DMS153 treated with DMSO at 0.1 percent for 48 hours (cell line): Measurements from ENCODE around the gene MYO1G.
"Not testable (repeated sequence)": the region's sequence is repeated elsewhere in the genome, so short reads cannot be mapped to it uniquely, and the experiment has no call there.

ENCODE experiments used
- DNase-seq: peaks from one replicate; lab custom pipeline; 2025; ENCODE audit not compliant: unreplicated experiment; lab: John Stamatoyannopoulos, UW

MYO1G gene

DNA sequence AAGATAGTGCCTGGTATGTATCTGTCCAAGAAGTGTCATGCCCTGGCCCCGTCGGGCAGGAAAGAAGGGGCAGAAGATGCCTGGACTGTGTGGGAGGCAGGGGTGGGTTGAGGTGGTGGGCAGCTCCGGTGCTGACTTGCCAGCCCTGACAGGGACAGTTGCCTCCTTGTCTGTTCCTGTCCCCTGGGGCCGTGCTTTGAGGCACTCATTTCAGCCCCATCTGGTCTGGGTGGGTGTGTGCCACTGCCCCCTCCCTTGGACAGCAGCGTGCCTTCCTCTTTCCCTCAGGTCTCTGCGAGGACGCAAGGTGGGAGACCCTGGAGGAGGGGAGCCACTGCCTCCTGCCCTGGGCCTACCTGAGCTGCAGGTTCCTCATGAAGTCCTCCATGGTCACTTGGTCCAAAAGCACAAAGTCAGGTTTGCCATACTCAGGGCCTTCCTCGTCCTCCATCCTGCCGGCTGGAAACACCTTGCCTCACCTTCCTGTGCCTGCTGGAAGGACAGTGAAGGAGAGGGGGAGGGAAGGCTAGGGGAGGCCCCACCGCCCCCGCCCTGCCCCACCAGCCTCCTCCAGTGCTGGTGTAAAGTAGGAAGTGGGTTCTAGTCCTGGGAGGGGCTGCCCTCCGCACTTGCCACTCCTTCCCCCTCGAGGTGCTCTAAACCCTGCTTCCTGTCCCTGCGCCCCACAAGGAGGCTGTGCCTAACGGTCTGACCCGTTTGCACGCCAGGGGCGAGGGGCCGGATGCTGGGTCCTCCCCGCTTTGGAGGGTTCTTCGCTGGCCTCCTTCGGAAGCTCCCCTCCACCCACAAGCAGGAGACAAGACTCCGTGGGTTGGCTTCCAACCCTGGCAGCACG, at the start of gene MYO1G:
Gene MYO1G, minus strand, starts transcription at position 505 of the 856 bp plus-strand sequence. Its CDS starts 54 bp downstream, at position 451.
- no peak for DNase-seq

- no peak for DNase-seq
Observed at GRCh38 chr7:45028138-45028919, 49.5 kb upstream of the MYO1G start.

GRCh38 chr7:45027774-45028114, 48.9 kb upstream of the MYO1G start:
- no peak for DNase-seq

GRCh38 chr7:45026984-45027773, 48.4 kb upstream of the MYO1G start:
- no peak for DNase-seq

GRCh38 chr7:45026013-45026412, 47.2 kb upstream of the MYO1G start:
- DNase-seq = no peak

DNA sequence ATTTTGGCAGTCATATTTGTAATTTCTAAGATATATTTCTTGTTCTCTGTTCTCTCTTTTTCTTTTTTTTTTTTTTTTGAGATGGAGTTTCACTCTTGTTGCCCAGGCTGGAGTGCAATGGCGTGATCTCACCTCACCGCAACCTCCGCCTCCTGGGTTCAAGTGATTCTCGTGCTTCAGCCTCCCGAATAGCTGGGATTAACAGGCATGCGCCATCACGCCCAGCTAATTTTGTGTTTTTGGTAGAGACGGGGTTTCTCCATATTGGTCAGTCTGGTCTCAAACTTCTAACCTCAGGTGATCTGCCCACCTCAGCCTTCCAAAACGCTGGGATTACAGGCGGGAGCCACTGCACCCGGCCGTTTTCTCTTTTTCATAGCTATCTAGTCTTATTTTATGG, 46.7 kb upstream of the MYO1G start:
- DNase-seq = not testable (repeated sequence)

DNA sequence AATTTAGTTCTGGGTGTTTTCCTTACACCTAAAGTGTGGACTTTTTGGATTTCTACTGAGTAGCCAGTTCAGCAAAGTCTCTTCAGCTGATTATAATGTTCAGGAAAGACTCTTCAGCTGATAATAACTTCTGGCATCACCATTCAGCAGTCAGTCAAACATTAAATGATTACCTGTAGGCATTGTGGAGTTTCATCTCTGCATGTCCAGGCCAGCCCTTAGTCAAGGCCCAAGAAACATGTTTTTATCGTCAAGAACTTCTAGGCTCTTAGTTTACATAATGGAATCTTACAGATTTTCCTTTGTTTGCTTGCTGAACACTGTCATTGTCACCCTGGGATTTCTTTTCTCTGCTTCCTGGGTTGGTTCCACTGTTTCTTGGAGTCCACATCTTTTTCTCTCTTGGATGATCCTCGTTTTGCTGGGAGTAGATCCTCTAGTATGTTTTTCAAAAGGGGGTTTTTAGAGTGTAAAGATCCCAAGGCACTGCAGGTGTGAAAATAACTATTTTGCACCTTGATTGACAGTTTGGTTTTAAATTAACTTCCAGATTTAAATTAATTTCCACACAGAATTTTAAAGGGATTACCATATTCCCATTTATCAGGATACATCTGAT, 45.4 kb upstream of the MYO1G start:
- no peak for DNase-seq

GRCh38 chr7:45021604-45022296, 42.9 kb upstream of the MYO1G start:
- no peak for DNase-seq

- DNase-seq = no peak
Observed at GRCh38 chr7:45020915-45021314, 42.1 kb upstream of the MYO1G start.

DNA sequence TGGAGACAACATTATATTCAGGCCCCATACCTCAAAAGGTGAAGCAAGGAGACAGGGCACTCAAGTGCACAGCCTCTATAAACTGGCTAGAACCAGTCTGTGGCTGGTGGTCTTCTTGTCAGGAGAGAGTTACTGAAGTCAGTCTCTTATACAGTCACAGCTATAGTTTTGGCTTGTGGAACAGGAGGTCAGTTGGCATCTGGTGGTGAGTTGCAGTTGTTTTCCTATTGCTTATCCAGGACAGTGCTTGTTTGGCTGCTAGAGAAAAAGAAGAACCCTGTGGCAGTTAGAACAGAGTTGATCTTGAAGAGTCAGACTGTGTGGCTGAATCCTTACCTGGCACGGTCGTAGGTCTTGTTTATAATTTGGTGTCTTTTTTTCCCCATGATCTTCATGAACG, 38.4 kb upstream of the MYO1G start:
- no peak for DNase-seq

- no peak for DNase-seq
Observed at GRCh38 chr7:45015313-45015712, 36.5 kb upstream of the MYO1G start.

- DNase-seq = no peak
Observed at GRCh38 chr7:45013465-45013967, 34.7 kb upstream of the MYO1G start.

GRCh38 chr7:45007571-45008328, 28.9 kb upstream of the MYO1G start:
- no peak for DNase-seq

GRCh38 chr7:45007106-45007505, 28.3 kb upstream of the MYO1G start:
- DNase-seq = no peak

- no peak for DNase-seq
Observed at GRCh38 chr7:45003789-45004188, 25.0 kb upstream of the MYO1G start.

- no peak for DNase-seq
Observed at GRCh38 chr7:45001826-45002225, 23.0 kb upstream of the MYO1G start.

DNA sequence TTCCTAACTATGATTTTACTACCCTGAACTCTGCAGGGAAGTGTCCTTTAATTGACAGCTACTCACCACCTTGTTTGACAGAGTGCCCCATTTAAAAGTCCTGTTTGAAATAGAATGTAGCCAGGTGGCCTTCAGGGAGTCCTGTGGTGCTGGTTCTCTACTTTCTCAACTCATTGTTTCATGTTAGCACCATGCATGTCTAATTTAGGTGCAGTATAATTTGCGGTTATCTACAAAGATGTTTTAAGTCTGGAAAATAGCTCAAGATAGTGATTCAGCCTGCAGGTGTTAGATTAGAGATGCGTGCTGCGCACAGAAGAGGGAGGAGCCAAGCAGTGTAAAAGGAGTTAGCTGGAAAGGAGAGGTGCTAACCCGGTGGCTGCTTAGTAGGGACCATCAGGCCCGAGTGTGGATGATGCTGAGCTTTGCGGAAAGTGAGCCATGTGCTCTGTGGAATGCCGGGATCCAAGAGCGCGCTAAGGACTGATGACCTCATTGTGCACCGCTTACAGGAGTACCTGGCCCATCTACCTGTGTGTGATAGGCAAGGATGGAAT, 22.4 kb upstream of the MYO1G start:
- peak; percentile 36 for DNase-seq

GRCh38 chr7:45000093-45001032, 21.5 kb upstream of the MYO1G start, which contains the start of gene CCM2:
TSS of gene CCM2 (plus strand) at chr7:45000201. CDS start at chr7:45000334, 133 bp downstream.
- no peak for DNase-seq
